Endothelial cell of umbilical vein (primary cell): ENCODE data around the gene THSD7A.

Experiments
- CTCF ChIP-seq, 2 donors: IDR thresholded peaks; 1 replicate in 1 of 2; 2 replicates in 1 of 2; pipeline ENCODE4 v1.5.1; 2011; ENCODE audit warnings: low read length in 2 of 2, mild to moderate bottlenecking in 2 of 2, moderate library complexity in 2 of 2, control low read depth in 1 of 2, inconsistent platforms in 1 of 2, low read depth in 1 of 2; ENCODE audit not compliant: insufficient read depth in 1 of 2; ENCODE audit errors: extremely low read depth in 1 of 2
- EZH2 ChIP-seq: IDR thresholded peaks from 2 replicates; pipeline ENCODE4 v1.6.1; 2012; ENCODE audit warnings: borderline replicate concordance, low read depth, mild to moderate bottlenecking, moderate library complexity, low read length, inconsistent platforms; ENCODE audit not compliant: severe bottlenecking
- FOS ChIP-seq: IDR thresholded peaks from 2 replicates; pipeline ENCODE4 v1.6.1; 2011; ENCODE audit warnings: mild to moderate bottlenecking, low read length, moderate library complexity, borderline replicate concordance; ENCODE audit not compliant: insufficient read depth
- JUN ChIP-seq: IDR thresholded peaks from 2 replicates; pipeline ENCODE4 v1.6.1; 2011; ENCODE audit warnings: borderline replicate concordance, low read depth; ENCODE audit not compliant: insufficient read length, insufficient read depth
- MYC ChIP-seq: IDR thresholded peaks from one replicate; pipeline ENCODE4 v1.6.1; 2011; ENCODE audit warnings: mild to moderate bottlenecking, low read depth, low read length
- POLR2A ChIP-seq: IDR thresholded peaks from 2 replicates; pipeline ENCODE4 v1.6.1; 2012; ENCODE audit warnings: low read depth, mild to moderate bottlenecking, control low read depth, low read length
- POLR2AphosphoS5 ChIP-seq: IDR thresholded peaks from 2 replicates; pipeline ENCODE4 v1.6.1; 2012; ENCODE audit warnings: low read depth, mild to moderate bottlenecking, control low read depth, low read length, moderate library complexity; ENCODE audit not compliant: insufficient read depth
- TF ChIP-seq, protein P1 (sequence below): IDR thresholded peaks from 2 replicates; pipeline ENCODE4 v1.6.1; 2011; ENCODE audit not compliant: insufficient read depth, insufficient read length

GRCh38 chr7:11642276-11642675, 189.7 kb downstream of the THSD7A start:
- TF ChIP-seq CTCF (IDR thresholded peaks at IDR 0.05; ENCODE audit: extremely low read depth in 1 of 2, insufficient read depth in 1 of 2, low read depth in 1 of 2, low read length in 2 of 2): no peak
- no peak for TF ChIP-seq JUN
- TF ChIP-seq POLR2AphosphoS5: no peak
- TF ChIP-seq POLR2A: no peak
- no peak for TF ChIP-seq FOS
- TF ChIP-seq MYC: no peak
- no peak for TF ChIP-seq EZH2
- TF ChIP-seq, protein P1, sequence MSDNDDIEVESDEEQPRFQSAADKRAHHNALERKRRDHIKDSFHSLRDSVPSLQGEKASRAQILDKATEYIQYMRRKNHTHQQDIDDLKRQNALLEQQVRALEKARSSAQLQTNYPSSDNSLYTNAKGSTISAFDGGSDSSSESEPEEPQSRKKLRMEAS: no peak
